NCI-H69 (cell line): ENCODE results near the gene DHRS1.

Source experiments
- DNase-seq: peaks from one replicate; lab custom pipeline; 2025; lab: John Stamatoyannopoulos, UW

The DHRS1 gene

GRCh38 chr14:24263848-24264247 lies 35.7 kb downstream of the DHRS1 start:
- no peak for DNase-seq

- DNase-seq, result no peak
Observed at GRCh38 chr14:24262821-24263733, 36.5 kb downstream of the DHRS1 start, which contains the start of gene TGM1. TGM1 (minus strand) TSS chr14:24263177; CDS start chr14:24262352, 825 bp downstream.

GRCh38 chr14:24261969-24262327 lies 37.6 kb downstream of the DHRS1 start:
- DNase-seq, result no peak

GRCh38 chr14:24261256-24261968 lies 38.2 kb downstream of the DHRS1 start:
- DNase-seq, result no peak

- no peak for DNase-seq
Observed at GRCh38 chr14:24260780-24261157, 38.8 kb downstream of the DHRS1 start.

GRCh38 chr14:24260026-24260779 lies 39.4 kb downstream of the DHRS1 start:
- no peak for DNase-seq

- DNase-seq, result no peak
Observed at GRCh38 chr14:24259282-24260025, 40.1 kb downstream of the DHRS1 start.

- DNase-seq, result no peak
Observed at GRCh38 chr14:24258548-24259265, 40.9 kb downstream of the DHRS1 start.

GRCh38 chr14:24258119-24258518 lies 41.5 kb downstream of the DHRS1 start:
- no peak for DNase-seq

- DNase-seq, result no peak
Observed at GRCh38 chr14:24256960-24257359, 42.6 kb downstream of the DHRS1 start.

- DNase-seq, result no peak
Observed at GRCh38 chr14:24255931-24256711, 43.5 kb downstream of the DHRS1 start.

GRCh38 chr14:24255438-24255837 lies 44.1 kb downstream of the DHRS1 start:
- DNase-seq, result no peak

- DNase-seq, result no peak
Observed at GRCh38 chr14:24254630-24255392, 44.8 kb downstream of the DHRS1 start.

GRCh38 chr14:24253936-24254335 lies 45.6 kb downstream of the DHRS1 start:
- DNase-seq, result no peak

GRCh38 chr14:24252289-24253124 lies 47.1 kb downstream of the DHRS1 start:
- no peak for DNase-seq

- no peak for DNase-seq
Observed at GRCh38 chr14:24251880-24252288, 47.7 kb downstream of the DHRS1 start.

GRCh38 chr14:24250354-24250753 lies 49.2 kb downstream of the DHRS1 start:
- no peak for DNase-seq

- DNase-seq, result no peak
Observed at GRCh38 chr14:24249230-24250021, 50.2 kb downstream of the DHRS1 start.
